SK-N-SH treated with all-trans-retinoic acid at 6 μM for 48 hours (cell line): Measurements from ENCODE around the gene RRP36.
A peak's percentile ranks its signal among the peaks of the same experiment; 100 is the strongest.

Experiments
- ATAC-seq: fragments of 200-7000 bp; cut with Tn5 transposase; 3 replicates; pipeline ENCODE4 v1.9.1; 2020; ENCODE audit warnings: mild to moderate bottlenecking, moderate library complexity
- BACH2 ChIP-seq: fragments of 250-450 bp; sonication (Bioruptor Pico); IDR thresholded peaks from 2 replicates; pipeline ENCODE4 v1.9.0; 2021; ENCODE audit warnings: mild to moderate bottlenecking, borderline replicate concordance
- CSDC2 ChIP-seq: fragments of 250-450 bp; sonication (Bioruptor Pico); IDR thresholded peaks from 2 replicates; pipeline ENCODE4 v1.5.0; 2020; ENCODE audit warnings: mild to moderate bottlenecking, moderate library complexity
- ESRRG ChIP-seq: fragments of 250-450 bp; sonication (Bioruptor Pico); IDR thresholded peaks from 2 replicates; pipeline ENCODE4 v1.6.1; 2021; ENCODE audit warnings: mild to moderate bottlenecking
- GLIS3 ChIP-seq: fragments of 250-450 bp; sonication (Bioruptor Pico); IDR thresholded peaks from 2 replicates; pipeline ENCODE4 v1.5.0; 2020; ENCODE audit warnings: mild to moderate bottlenecking, moderate library complexity
- ISL1 ChIP-seq: fragments of 250-450 bp; sonication (Bioruptor Pico); IDR thresholded peaks from 2 replicates; pipeline ENCODE4 v2.1.2; 2022; ENCODE audit warnings: mild to moderate bottlenecking, moderate library complexity
- OSR1 ChIP-seq: fragments of 250-450 bp; sonication (Bioruptor Pico); IDR thresholded peaks from 2 replicates; pipeline ENCODE4 v1.8.0; 2022; ENCODE audit warnings: moderate library complexity, mild to moderate bottlenecking, inconsistent platforms
- RARB ChIP-seq: fragments of 250-450 bp; sonication (Bioruptor Pico); IDR thresholded peaks from 2 replicates; pipeline ENCODE4 v1.8.0; 2021; ENCODE audit warnings: mild to moderate bottlenecking, moderate library complexity
- SNAI2 ChIP-seq: fragments of 250-450 bp; sonication (Bioruptor Pico); IDR thresholded peaks from 2 replicates; pipeline ENCODE4 v1.5.0; 2020; ENCODE audit warnings: mild to moderate bottlenecking, moderate library complexity
- TOX ChIP-seq: fragments of 250-450 bp; sonication (Bioruptor Pico); IDR thresholded peaks from 2 replicates; pipeline ENCODE4 v1.8.0; 2021; ENCODE audit warnings: mild to moderate bottlenecking, moderate library complexity, borderline replicate concordance
- ZC3H10 ChIP-seq: fragments of 250-450 bp; sonication (Bioruptor Pico); IDR thresholded peaks from 2 replicates; pipeline ENCODE4 v1.5.1; 2021; ENCODE audit warnings: mild to moderate bottlenecking, moderate library complexity
- ZFP3 ChIP-seq: fragments of 250-450 bp; sonication (Bioruptor Pico); IDR thresholded peaks from 2 replicates; pipeline ENCODE4 v1.5.0; 2020; ENCODE audit warnings: mild to moderate bottlenecking, moderate library complexity
- ZFP30 ChIP-seq: fragments of 450-650 bp; formaldehyde crosslinking; IDR thresholded peaks from 2 replicates; pipeline ENCODE4 v1.5.0; 2022; ENCODE audit warnings: mild to moderate bottlenecking, moderate library complexity
- ZNF565 ChIP-seq: fragments of 450-650 bp; formaldehyde crosslinking; conservative IDR thresholded peaks from 2 replicates; pipeline ENCODE4 v1.5.0; 2020; ENCODE audit warnings: low read depth, mild to moderate bottlenecking, moderate library complexity
- ZNF70 ChIP-seq: fragments of 450-650 bp; formaldehyde crosslinking; IDR thresholded peaks from 2 replicates; pipeline ENCODE4 v1.5.0; 2020; ENCODE audit warnings: mild to moderate bottlenecking, moderate library complexity
- ZNF8 ChIP-seq: fragments of 450-650 bp; formaldehyde crosslinking; IDR thresholded peaks from 2 replicates; pipeline ENCODE4 v1.5.0; 2020; ENCODE audit warnings: mild to moderate bottlenecking, moderate library complexity
- TF ChIP-seq, protein P1 (sequence below): fragments of 250-450 bp; sonication (Bioruptor Pico); IDR thresholded peaks from 2 replicates; pipeline ENCODE4 v1.8.0; 2021; ENCODE audit warnings: low read depth, mild to moderate bottlenecking, moderate library complexity, borderline replicate concordance
- TF ChIP-seq, protein P2 (sequence below): fragments of 250-450 bp; sonication (Bioruptor Pico); IDR thresholded peaks from 2 replicates; pipeline ENCODE4 v1.5.0; 2020; ENCODE audit warnings: mild to moderate bottlenecking, moderate library complexity
- TF ChIP-seq, protein P3 (sequence below): fragments of 250-450 bp; sonication (Bioruptor Pico); IDR thresholded peaks from 2 replicates; pipeline ENCODE4 v1.5.1; 2020; ENCODE audit warnings: low read depth, mild to moderate bottlenecking, moderate library complexity
- TF ChIP-seq, protein P4 (sequence below): fragments of 250-450 bp; sonication (Bioruptor Pico); IDR thresholded peaks from 2 replicates; pipeline ENCODE4 v1.8.0; 2020; ENCODE audit warnings: mild to moderate bottlenecking, moderate library complexity, borderline replicate concordance
- TF ChIP-seq, protein P5 (sequence below): fragments of 250-450 bp; sonication (Bioruptor Pico); IDR thresholded peaks from 2 replicates; pipeline ENCODE4 v1.5.1; 2021; ENCODE audit warnings: mild to moderate bottlenecking, moderate library complexity

Gene RRP36

DNA sequence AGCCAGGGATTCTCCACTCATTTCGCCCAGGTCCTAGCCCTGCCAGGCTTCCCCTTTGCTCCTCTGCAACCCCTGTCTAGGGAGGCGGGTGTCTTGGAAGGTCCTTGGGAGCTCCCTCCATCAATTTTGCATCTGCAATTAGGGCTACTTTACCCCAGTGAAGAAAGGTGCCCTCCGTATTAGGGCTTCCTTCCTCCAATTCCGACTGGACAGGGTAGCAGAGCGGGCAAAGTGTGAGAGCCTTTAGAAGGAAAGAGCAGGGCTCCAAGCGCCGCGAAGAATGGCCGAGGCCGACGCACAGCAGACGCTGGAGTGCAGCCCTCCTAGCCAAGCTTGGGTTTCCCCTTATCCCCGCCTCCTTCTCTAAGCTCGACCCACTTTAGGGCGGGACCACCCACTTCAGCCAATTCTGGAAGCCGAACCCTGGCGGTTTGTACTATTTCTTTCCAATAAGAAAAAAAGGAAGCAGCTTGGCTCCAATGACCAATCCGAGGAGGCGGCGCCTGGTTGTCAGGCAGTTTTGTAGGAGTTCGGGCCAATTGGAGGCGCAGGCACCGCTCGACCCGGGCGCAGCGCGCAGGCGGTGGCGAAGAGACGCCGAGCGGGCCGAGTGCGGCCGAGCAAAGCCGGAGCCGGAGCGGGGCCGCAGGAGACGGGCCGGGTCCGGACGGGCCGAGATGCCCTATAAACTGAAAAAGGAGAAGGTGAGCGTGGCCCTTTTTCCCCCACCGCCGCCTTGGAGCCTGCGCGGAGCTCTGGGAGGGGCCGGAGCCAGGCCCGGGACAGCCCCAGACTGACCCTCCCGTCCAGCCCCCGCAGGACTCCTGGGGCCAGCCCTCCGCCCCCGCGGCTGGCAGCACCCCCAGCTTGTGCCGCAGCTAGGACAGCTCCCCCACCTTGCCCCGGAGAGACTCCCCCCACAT, 37.2 kb upstream of the RRP36 start, which contains the start of gene PPP2R5D:
TSS of gene PPP2R5D (plus strand) at position 570 of the 923 bp plus-strand sequence. CDS start at position 678, 108 bp downstream.
- no peak for TF ChIP-seq ZFP3
- TF ChIP-seq, protein P1, sequence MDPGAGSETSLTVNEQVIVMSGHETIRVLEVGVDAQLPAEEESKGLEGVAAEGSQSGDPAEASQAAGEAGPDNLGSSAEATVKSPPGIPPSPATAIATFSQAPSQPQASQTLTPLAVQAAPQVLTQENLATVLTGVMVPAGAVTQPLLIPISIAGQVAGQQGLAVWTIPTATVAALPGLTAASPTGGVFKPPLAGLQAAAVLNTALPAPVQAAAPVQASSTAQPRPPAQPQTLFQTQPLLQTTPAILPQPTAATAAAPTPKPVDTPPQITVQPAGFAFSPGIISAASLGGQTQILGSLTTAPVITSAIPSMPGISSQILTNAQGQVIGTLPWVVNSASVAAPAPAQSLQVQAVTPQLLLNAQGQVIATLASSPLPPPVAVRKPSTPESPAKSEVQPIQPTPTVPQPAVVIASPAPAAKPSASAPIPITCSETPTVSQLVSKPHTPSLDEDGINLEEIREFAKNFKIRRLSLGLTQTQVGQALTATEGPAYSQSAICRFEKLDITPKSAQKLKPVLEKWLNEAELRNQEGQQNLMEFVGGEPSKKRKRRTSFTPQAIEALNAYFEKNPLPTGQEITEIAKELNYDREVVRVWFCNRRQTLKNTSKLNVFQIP (CRISPR knock-in tag) = no peak
- ATAC-seq = peak; percentile 96

DNA sequence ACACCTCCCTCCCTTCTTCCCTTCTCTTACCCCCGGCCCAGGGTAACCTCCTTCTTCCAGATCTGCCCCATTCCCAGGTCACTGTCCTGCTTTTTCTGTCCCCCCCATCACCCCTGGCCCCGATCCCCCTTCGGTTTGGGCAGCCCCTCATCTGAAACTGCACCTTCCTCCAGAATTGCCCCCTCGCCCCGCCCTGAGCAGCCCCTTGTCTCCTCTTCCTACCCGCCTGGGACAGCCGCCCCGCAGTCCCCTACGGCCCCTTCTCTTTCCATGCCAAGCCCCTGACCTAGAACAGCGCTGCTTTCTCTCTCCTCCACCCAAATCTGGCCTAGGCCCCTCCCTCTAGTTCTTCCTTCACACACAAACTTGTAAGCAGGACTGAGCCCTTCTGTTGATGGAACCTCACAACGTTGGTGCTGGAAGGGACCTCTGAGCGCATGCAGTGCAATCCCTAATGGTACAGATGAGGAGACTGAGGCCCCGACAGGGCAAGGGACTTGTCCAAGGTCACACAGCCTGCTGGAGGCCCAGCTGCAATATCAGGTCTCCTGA, 36.4 kb upstream of the RRP36 start:
- TF ChIP-seq, protein P2, sequence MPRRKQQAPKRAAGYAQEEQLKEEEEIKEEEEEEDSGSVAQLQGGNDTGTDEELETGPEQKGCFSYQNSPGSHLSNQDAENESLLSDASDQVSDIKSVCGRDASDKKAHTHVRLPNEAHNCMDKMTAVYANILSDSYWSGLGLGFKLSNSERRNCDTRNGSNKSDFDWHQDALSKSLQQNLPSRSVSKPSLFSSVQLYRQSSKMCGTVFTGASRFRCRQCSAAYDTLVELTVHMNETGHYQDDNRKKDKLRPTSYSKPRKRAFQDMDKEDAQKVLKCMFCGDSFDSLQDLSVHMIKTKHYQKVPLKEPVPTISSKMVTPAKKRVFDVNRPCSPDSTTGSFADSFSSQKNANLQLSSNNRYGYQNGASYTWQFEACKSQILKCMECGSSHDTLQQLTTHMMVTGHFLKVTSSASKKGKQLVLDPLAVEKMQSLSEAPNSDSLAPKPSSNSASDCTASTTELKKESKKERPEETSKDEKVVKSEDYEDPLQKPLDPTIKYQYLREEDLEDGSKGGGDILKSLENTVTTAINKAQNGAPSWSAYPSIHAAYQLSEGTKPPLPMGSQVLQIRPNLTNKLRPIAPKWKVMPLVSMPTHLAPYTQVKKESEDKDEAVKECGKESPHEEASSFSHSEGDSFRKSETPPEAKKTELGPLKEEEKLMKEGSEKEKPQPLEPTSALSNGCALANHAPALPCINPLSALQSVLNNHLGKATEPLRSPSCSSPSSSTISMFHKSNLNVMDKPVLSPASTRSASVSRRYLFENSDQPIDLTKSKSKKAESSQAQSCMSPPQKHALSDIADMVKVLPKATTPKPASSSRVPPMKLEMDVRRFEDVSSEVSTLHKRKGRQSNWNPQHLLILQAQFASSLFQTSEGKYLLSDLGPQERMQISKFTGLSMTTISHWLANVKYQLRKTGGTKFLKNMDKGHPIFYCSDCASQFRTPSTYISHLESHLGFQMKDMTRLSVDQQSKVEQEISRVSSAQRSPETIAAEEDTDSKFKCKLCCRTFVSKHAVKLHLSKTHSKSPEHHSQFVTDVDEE (CRISPR knock-in tag) = no peak
- TF ChIP-seq ZNF70 (CRISPR knock-in tag) (no peak), CSDC2 (CRISPR knock-in tag) (no peak), OSR1 (CRISPR knock-in tag) (no peak), SNAI2 (CRISPR knock-in tag) (no peak), ZC3H10 (CRISPR knock-in tag) (no peak), ZFP30 (CRISPR knock-in tag) (no peak), BACH2 (no peak), GLIS3 (CRISPR knock-in tag) (no peak), TOX (CRISPR knock-in tag) (no peak), ISL1 (CRISPR knock-in tag) (no peak), ZNF8 (CRISPR knock-in tag) (no peak), ZNF565 (no peak), ESRRG (CRISPR knock-in tag) (no peak), RARB (CRISPR knock-in tag) (no peak)
- TF ChIP-seq, protein P3, sequence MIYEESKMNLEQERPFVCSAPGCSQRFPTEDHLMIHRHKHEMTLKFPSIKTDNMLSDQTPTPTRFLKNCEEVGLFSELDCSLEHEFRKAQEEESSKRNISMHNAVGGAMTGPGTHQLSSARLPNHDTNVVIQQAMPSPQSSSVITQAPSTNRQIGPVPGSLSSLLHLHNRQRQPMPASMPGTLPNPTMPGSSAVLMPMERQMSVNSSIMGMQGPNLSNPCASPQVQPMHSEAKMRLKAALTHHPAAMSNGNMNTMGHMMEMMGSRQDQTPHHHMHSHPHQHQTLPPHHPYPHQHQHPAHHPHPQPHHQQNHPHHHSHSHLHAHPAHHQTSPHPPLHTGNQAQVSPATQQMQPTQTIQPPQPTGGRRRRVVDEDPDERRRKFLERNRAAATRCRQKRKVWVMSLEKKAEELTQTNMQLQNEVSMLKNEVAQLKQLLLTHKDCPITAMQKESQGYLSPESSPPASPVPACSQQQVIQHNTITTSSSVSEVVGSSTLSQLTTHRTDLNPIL = no peak
- TF ChIP-seq, protein P1 (CRISPR knock-in tag) = no peak
- TF ChIP-seq, protein P4, sequence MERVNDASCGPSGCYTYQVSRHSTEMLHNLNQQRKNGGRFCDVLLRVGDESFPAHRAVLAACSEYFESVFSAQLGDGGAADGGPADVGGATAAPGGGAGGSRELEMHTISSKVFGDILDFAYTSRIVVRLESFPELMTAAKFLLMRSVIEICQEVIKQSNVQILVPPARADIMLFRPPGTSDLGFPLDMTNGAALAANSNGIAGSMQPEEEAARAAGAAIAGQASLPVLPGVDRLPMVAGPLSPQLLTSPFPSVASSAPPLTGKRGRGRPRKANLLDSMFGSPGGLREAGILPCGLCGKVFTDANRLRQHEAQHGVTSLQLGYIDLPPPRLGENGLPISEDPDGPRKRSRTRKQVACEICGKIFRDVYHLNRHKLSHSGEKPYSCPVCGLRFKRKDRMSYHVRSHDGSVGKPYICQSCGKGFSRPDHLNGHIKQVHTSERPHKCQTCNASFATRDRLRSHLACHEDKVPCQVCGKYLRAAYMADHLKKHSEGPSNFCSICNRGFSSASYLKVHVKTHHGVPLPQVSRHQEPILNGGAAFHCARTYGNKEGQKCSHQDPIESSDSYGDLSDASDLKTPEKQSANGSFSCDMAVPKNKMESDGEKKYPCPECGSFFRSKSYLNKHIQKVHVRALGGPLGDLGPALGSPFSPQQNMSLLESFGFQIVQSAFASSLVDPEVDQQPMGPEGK = no peak
- TF ChIP-seq, protein P5, sequence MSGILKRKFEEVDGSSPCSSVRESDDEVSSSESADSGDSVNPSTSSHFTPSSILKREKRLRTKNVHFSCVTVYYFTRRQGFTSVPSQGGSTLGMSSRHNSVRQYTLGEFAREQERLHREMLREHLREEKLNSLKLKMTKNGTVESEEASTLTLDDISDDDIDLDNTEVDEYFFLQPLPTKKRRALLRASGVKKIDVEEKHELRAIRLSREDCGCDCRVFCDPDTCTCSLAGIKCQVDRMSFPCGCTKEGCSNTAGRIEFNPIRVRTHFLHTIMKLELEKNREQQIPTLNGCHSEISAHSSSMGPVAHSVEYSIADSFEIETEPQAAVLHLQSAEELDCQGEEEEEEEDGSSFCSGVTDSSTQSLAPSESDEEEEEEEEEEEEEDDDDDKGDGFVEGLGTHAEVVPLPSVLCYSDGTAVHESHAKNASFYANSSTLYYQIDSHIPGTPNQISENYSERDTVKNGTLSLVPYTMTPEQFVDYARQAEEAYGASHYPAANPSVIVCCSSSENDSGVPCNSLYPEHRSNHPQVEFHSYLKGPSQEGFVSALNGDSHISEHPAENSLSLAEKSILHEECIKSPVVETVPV = no peak
- peak; percentile 8 for ATAC-seq
